Liver (tissue), 9 donors: ENCODE results near the gene SNAI1. TPM values are rescaled to one million over a fixed set of nuclear protein-coding genes. Genes with fewer than 3 reads are reported as not detected.
A peak's percentile ranks its signal among the peaks of the same experiment; 100 is the strongest.

Experiments used
- DNase-seq: peaks from one replicate; pipeline ENCODE4 v3.0.0-alpha.2; 2017; ENCODE audit warnings: low spot score
- H3K27ac ChIP-seq, 2 donors: one replicate each; pipeline ENCODE4 v1.7.0; 2013; ENCODE audit warnings: inconsistent platforms in 2 of 2, low read length in 2 of 2, control low read depth in 1 of 2, low read depth in 1 of 2, mild to moderate bottlenecking in 1 of 2
- H3K27me3 ChIP-seq, 4 donors: one replicate each; pipeline versions ENCODE4 v1.6.1 to v1.7.0; 2013; ENCODE audit warnings: low read length in 3 of 4, inconsistent platforms in 1 of 4, mild to moderate bottlenecking in 1 of 4, moderate library complexity in 1 of 4; ENCODE audit not compliant: control insufficient read depth in 4 of 4, insufficient read depth in 4 of 4
- H3K36me3 ChIP-seq, 4 donors: one replicate each; pipeline versions ENCODE4 v1.6.1 to v1.7.0; 2013; ENCODE audit warnings: low read length in 3 of 4, mild to moderate bottlenecking in 3 of 4, low read depth in 1 of 4, moderate library complexity in 1 of 4; ENCODE audit not compliant: control insufficient read depth in 4 of 4, insufficient read depth in 3 of 4
- H3K4me1 ChIP-seq, 4 donors: one replicate each; pipeline versions ENCODE4 v1.6.1 to v1.7.0; 2013; ENCODE audit warnings: low read length in 3 of 4, mild to moderate bottlenecking in 3 of 4, moderate library complexity in 1 of 4; ENCODE audit not compliant: control insufficient read depth in 4 of 4, insufficient read depth in 4 of 4
- H3K4me3 ChIP-seq, 3 donors: one replicate each; pipeline versions ENCODE4 v1.6.1 to v1.7.0; 2013; ENCODE audit warnings: low read length in 3 of 3, control low read depth in 1 of 3, low read depth in 1 of 3, mild to moderate bottlenecking in 1 of 3
- H3K9ac ChIP-seq, 2 donors: one replicate each; pipeline ENCODE4 v1.7.0; 2013; ENCODE audit warnings: low read length in 2 of 2, mild to moderate bottlenecking in 2 of 2, moderate library complexity in 2 of 2, control low read depth in 1 of 2, low read depth in 1 of 2
- H3K9me3 ChIP-seq, 4 donors: one replicate each; pipeline versions ENCODE4 v1.6.1 to v1.7.0; 2013; ENCODE audit warnings: low read length in 3 of 4; ENCODE audit not compliant: control insufficient read depth in 4 of 4
- EGR1 ChIP-seq, 2 donors: IDR thresholded peaks; 2 replicates each; pipeline ENCODE4 v1.6.1; 2016 to 2018; ENCODE audit warnings: antibody characterized with exemption in 2 of 2, low read depth in 2 of 2
- FOXA1 ChIP-seq: IDR thresholded peaks from 2 replicates; pipeline ENCODE4 v1.6.1; 2016; ENCODE audit warnings: antibody characterized with exemption
- FOXA2 ChIP-seq: IDR thresholded peaks from 2 replicates; pipeline ENCODE4 v1.6.1; 2016; ENCODE audit warnings: antibody characterized with exemption
- GABPA ChIP-seq, 2 donors: IDR thresholded peaks in 1 of 2; conservative IDR thresholded peaks in 1 of 2; 2 replicates each; pipeline ENCODE4 v1.6.1; 2016; ENCODE audit warnings: antibody characterized with exemption in 2 of 2, mild to moderate bottlenecking in 1 of 2, moderate library complexity in 1 of 2
- HNF4A ChIP-seq, 2 donors: conservative IDR thresholded peaks; 2 replicates each; pipeline ENCODE4 v1.6.1; 2016; ENCODE audit warnings: antibody characterized with exemption in 2 of 2, mild to moderate bottlenecking in 2 of 2
- HNF4G ChIP-seq: IDR thresholded peaks from 2 replicates; pipeline ENCODE4 v1.6.1; 2016; ENCODE audit warnings: antibody characterized with exemption
- JUND ChIP-seq, 2 donors: IDR thresholded peaks; 2 replicates each; pipeline ENCODE4 v1.6.1; 2016; ENCODE audit warnings: antibody characterized with exemption in 2 of 2
- NR2F2 ChIP-seq: IDR thresholded peaks from 2 replicates; pipeline ENCODE4 v1.6.1; 2016; ENCODE audit warnings: antibody characterized with exemption
- RAD21 ChIP-seq, 2 donors: IDR thresholded peaks; 2 replicates each; pipeline ENCODE4 v1.6.1; 2016; ENCODE audit warnings: antibody characterized with exemption in 2 of 2, mild to moderate bottlenecking in 2 of 2
- REST ChIP-seq: IDR thresholded peaks from 2 replicates; pipeline ENCODE4 v1.6.1; 2016; ENCODE audit warnings: antibody characterized with exemption, mild to moderate bottlenecking
- RXRA ChIP-seq, 2 donors: IDR thresholded peaks; 2 replicates each; pipeline ENCODE4 v1.6.1; 2017 to 2018; ENCODE audit warnings: antibody characterized with exemption in 2 of 2, mild to moderate bottlenecking in 1 of 2
- SP1 ChIP-seq: IDR thresholded peaks from 2 replicates; pipeline ENCODE4 v1.6.1; 2018; ENCODE audit warnings: antibody characterized with exemption, mild to moderate bottlenecking
- TAF1 ChIP-seq: conservative IDR thresholded peaks from 2 replicates; pipeline ENCODE4 v1.6.1; 2016; ENCODE audit warnings: antibody characterized with exemption, mild to moderate bottlenecking
- YY1 ChIP-seq: IDR thresholded peaks from 2 replicates; pipeline ENCODE4 v1.6.1; 2016; ENCODE audit warnings: antibody characterized with exemption, mild to moderate bottlenecking
- ZBTB33 ChIP-seq: IDR thresholded peaks from 2 replicates; pipeline ENCODE4 v1.6.1; 2016; ENCODE audit warnings: antibody characterized with exemption
- WGBS: extraction: QIAGEN DNeasy Blood & Tissue Kit; methylation state at CpG from one replicate; pipeline ENCODE4 v1.1.7; 2013; 5-methylcytosine and 5-hydroxymethylcytosine counted together
- polyA plus RNA-seq, 2 donors: library from polyadenylated mRNA; stranded (reverse) in 1 of 2; unstranded in 1 of 2; fragments of 200-250 nt in 1 of 2; fragments of >200 nt in 1 of 2; fragmentation: Nextera tagmentation in 1 of 2; extraction: Ambion mirVana in 1 of 2; gene quantifications; one replicate each; pipeline versions ENCODE4 v1.2.1 to v1.2.3, GENCODE V29; 2013 to 2015
- total RNA-seq, 2 donors: library from RNA; depleted of rRNA; stranded (reverse); fragments of >200 nt; gene quantifications; one replicate each; pipeline ENCODE4 v1.2.3, GENCODE V29; 2014
- TF ChIP-seq, protein P1 (sequence below): IDR thresholded peaks from 2 replicates; pipeline ENCODE4 v1.6.1; 2016; ENCODE audit warnings: antibody characterized with exemption
- TF ChIP-seq, protein P2 (sequence below): IDR thresholded peaks from 2 replicates; pipeline ENCODE4 v1.6.1; 2016; ENCODE audit warnings: antibody characterized with exemption
- TF ChIP-seq, protein P3 (sequence below): fragments of 150-350 bp; IDR thresholded peaks from 2 replicates; pipeline ENCODE4 v1.5.1; 2017; ENCODE audit warnings: improper control_type of control experiment, low read depth, low read length; ENCODE audit not compliant: missing input control
- donor health status: healthy.
- donor health status: healthy.
- donor health status: healthy.
- donor health status: healthy.
- donor health status: healthy.

SNAI1 gene
- total and polyA plus RNA-seq, 4 donors = 0.28 to 3.4 (median 0.60) TPM

- TF ChIP-seq HNF4G = peak; percentile 45
- no peak for TF ChIP-seq YY1
- TF ChIP-seq RXRA (IDR thresholded peaks at IDR 0.05) = peak; percentile 19 to 56
Measured at GRCh38 chr20:50029697-50030461, 47.1 kb downstream of the SNAI1 start (continued).

DNA sequence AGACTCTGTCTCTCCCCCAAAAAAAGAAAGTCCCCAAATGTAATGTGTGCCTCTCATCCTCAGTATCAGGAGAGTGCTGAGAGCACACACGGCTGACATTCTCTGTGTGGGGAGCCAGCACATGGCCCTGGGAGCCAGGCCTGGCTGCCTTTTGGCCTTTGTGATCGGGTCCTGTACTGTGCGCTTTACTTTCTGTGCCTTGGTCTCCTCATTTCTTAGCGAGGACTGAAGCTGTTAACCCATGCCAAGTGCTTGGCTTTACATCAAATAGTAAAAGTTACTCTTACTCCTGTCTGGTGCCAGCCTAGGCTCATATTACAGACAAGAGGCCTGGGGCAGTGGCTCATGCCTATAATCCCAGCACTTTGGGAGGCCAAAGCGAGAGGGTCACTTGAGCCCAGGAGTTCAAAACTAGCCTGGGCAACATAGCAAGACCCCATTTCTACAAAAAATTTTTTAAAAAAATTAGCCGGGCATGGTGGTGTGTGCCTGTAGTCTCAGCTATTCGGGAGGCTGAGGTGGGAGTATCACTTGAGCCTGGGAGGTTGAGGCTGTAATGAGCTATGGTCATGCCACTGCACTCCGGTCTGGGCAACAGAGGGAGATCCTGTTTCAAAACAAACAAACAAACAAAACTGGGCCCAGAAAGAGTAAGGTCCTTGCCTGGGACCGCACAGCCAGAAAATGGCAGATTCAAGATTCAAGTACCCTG is 50.3 kb downstream of the SNAI1 start:
- H3K9ac ChIP-seq = no peak overlapping the region
- peak overlapping the region; percentile 3 to 40 for H3K27ac ChIP-seq
- no peaks in the 10 kb centered on the region for H3K36me3 ChIP-seq
- H3K27me3 ChIP-seq = no peaks in the 10 kb centered on the region
- DNase-seq = no peak
- H3K4me1 ChIP-seq = peaks cover 2 to 11% (median 5%) of the 10 kb centered on the region in 4 donors
- H3K4me3 ChIP-seq = no peak overlapping the region
- WGBS = 93% methylated on average over 9 of the region's 9 CpGs
- H3K9me3 ChIP-seq = no peaks in the 10 kb centered on the region
- TF ChIP-seq RXRA (IDR thresholded peaks at IDR 0.05) (no peak), EGR1 (IDR thresholded peaks at IDR 0.05; ENCODE audit: low read depth in 2 of 2) (no peak), FOXA2 (no peak), RAD21 (IDR thresholded peaks at IDR 0.05) (no peak), TAF1 (no peak), REST (no peak), FOXA1 (no peak), HNF4A (conservative IDR thresholded peaks at IDR 0.05) (no peak), GABPA (IDR thresholded peaks at IDR 0.05 in 1 of 2, conservative IDR thresholded peaks at IDR 0.05 in 1 of 2) (no peak), JUND (IDR thresholded peaks at IDR 0.05) (no peak), HNF4G (no peak), YY1 (no peak), ZBTB33 (no peak), NR2F2 (no peak), SP1 (no peak)
- TF ChIP-seq, protein P1, sequence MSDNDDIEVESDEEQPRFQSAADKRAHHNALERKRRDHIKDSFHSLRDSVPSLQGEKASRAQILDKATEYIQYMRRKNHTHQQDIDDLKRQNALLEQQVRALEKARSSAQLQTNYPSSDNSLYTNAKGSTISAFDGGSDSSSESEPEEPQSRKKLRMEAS = no peak
- TF ChIP-seq, protein P2, sequence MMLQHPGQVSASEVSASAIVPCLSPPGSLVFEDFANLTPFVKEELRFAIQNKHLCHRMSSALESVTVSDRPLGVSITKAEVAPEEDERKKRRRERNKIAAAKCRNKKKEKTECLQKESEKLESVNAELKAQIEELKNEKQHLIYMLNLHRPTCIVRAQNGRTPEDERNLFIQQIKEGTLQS = no peak
- TF ChIP-seq, protein P3, sequence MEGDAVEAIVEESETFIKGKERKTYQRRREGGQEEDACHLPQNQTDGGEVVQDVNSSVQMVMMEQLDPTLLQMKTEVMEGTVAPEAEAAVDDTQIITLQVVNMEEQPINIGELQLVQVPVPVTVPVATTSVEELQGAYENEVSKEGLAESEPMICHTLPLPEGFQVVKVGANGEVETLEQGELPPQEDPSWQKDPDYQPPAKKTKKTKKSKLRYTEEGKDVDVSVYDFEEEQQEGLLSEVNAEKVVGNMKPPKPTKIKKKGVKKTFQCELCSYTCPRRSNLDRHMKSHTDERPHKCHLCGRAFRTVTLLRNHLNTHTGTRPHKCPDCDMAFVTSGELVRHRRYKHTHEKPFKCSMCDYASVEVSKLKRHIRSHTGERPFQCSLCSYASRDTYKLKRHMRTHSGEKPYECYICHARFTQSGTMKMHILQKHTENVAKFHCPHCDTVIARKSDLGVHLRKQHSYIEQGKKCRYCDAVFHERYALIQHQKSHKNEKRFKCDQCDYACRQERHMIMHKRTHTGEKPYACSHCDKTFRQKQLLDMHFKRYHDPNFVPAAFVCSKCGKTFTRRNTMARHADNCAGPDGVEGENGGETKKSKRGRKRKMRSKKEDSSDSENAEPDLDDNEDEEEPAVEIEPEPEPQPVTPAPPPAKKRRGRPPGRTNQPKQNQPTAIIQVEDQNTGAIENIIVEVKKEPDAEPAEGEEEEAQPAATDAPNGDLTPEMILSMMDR = no peak
